CD14-positive monocyte (primary cell): ENCODE measurements around the gene GPR55. TPM values are rescaled to one million over a fixed set of nuclear protein-coding genes. Genes with fewer than 3 reads are reported as not detected.

ENCODE experiments used
- DNase-seq, 3 donors: peaks; one replicate each; pipeline ENCODE4 v3.0.0-alpha.2; 2011 to 2022
- H2AFZ ChIP-seq: 2 replicates; pipeline ENCODE4 v1.6.0; 2012; ENCODE audit warnings: mild to moderate bottlenecking, low read depth, low read length, inconsistent platforms; ENCODE audit not compliant: insufficient read depth, poor library complexity, severe bottlenecking
- H3K27ac ChIP-seq, 2 donors: 1 replicate in 1 of 2; 2 replicates in 1 of 2; pipeline ENCODE4 v1.5.1; 2012 to 2013; ENCODE audit warnings: low read length in 2 of 2, control low read depth in 1 of 2, inconsistent platforms in 1 of 2, low read depth in 1 of 2, mild to moderate bottlenecking in 1 of 2
- H3K27me3 ChIP-seq, 2 donors: one replicate each; pipeline versions ENCODE4 v1.6.0 to v1.6.1; 2011 to 2013; ENCODE audit warnings: low read length in 2 of 2; ENCODE audit not compliant: control insufficient read depth in 2 of 2, insufficient read depth in 2 of 2
- H3K36me3 ChIP-seq, 2 donors: replicated peaks in 1 of 2; 1 replicate in 1 of 2; 2 replicates in 1 of 2; pipeline versions ENCODE4 v1.5.1 to v1.6.1; 2012 to 2013; ENCODE audit warnings: low read length in 2 of 2, control low read depth in 1 of 2, inconsistent platforms in 1 of 2, mild to moderate bottlenecking in 1 of 2; ENCODE audit not compliant: insufficient read depth in 2 of 2, control insufficient read depth in 1 of 2
- H3K4me1 ChIP-seq, 2 donors: 1 replicate in 1 of 2; 2 replicates in 1 of 2; pipeline versions ENCODE4 v1.5.1 to v1.6.1; 2012 to 2013; ENCODE audit warnings: low read length in 2 of 2, control low read depth in 1 of 2, inconsistent platforms in 1 of 2, mild to moderate bottlenecking in 1 of 2, moderate library complexity in 1 of 2; ENCODE audit not compliant: insufficient read depth in 2 of 2, control insufficient read depth in 1 of 2
- H3K4me2 ChIP-seq: replicated peaks from 2 replicates; pipeline ENCODE3; 2012; ENCODE audit warnings: low read length, moderate library complexity, mild to moderate bottlenecking; ENCODE audit not compliant: poor library complexity, severe bottlenecking; ENCODE audit errors: extremely low read depth
- H3K4me3 ChIP-seq, 3 experiments: fragments of 200-600 bp in 1 of 3; sonication (generic) in 1 of 3; replicated peaks in 1 of 3; 1 replicate in 2 of 3; 2 replicates in 1 of 3; pipeline ENCODE4 v1.5.1; 2011 to 2013; ENCODE audit warnings: low read length in 3 of 3, mild to moderate bottlenecking in 3 of 3, control low read depth in 2 of 3, low read depth in 2 of 3, inconsistent platforms in 1 of 3, moderate library complexity in 1 of 3
- H3K79me2 ChIP-seq: 2 replicates; pipeline ENCODE4 v1.6.0; 2012; ENCODE audit warnings: mild to moderate bottlenecking, control low read depth, inconsistent platforms, low read length, moderate library complexity; ENCODE audit not compliant: insufficient read depth
- H3K9ac ChIP-seq: 2 replicates; pipeline ENCODE4 v1.6.0; 2017; ENCODE audit warnings: low read length, mild to moderate bottlenecking; ENCODE audit not compliant: insufficient read depth, poor library complexity, severe bottlenecking
- H3K9me3 ChIP-seq, 2 donors: replicated peaks in 1 of 2; 1 replicate in 1 of 2; 2 replicates in 1 of 2; pipeline versions ENCODE4 v1.5.1 to v1.6.1; 2012 to 2013; ENCODE audit warnings: low read length in 2 of 2, control low read depth in 1 of 2; ENCODE audit not compliant: control insufficient read depth in 1 of 2, insufficient read depth in 1 of 2
- H4K20me1 ChIP-seq: 2 replicates; pipeline ENCODE4 v1.6.0; 2012; ENCODE audit warnings: mild to moderate bottlenecking, low read length, control low read depth, moderate library complexity; ENCODE audit not compliant: insufficient read depth
- H3K27ac Mint-ChIP-seq, 7 donors: one replicate each; pipeline ENCODE4 v1.8.0; 2020; ENCODE audit warnings: mild to moderate bottlenecking in 7 of 7, mixed read lengths in 7 of 7, moderate library complexity in 6 of 7, inconsistent platforms in 2 of 7
- H3K27me3 Mint-ChIP-seq, 3 donors: one replicate each; pipeline ENCODE4 v1.8.0; 2021 to 2022; ENCODE audit warnings: low read depth in 3 of 3, mild to moderate bottlenecking in 3 of 3, mixed read lengths in 3 of 3, moderate library complexity in 3 of 3, inconsistent platforms in 1 of 3
- H3K36me3 Mint-ChIP-seq, 2 donors: one replicate each; pipeline ENCODE4 v1.8.0; 2020; ENCODE audit warnings: mixed read lengths in 2 of 2, inconsistent platforms in 1 of 2, mild to moderate bottlenecking in 1 of 2
- H3K4me1 Mint-ChIP-seq: one replicate; pipeline ENCODE4 v1.8.0; 2020; ENCODE audit warnings: mild to moderate bottlenecking, mixed read lengths
- H3K4me3 Mint-ChIP-seq, 2 donors: one replicate each; pipeline ENCODE4 v1.8.0; 2020; ENCODE audit warnings: mild to moderate bottlenecking in 2 of 2, mixed read lengths in 2 of 2, moderate library complexity in 1 of 2
- H3K9me3 Mint-ChIP-seq, 7 donors: one replicate each; pipeline ENCODE4 v1.8.0; 2020 to 2022; ENCODE audit warnings: mixed read lengths in 7 of 7, mild to moderate bottlenecking in 6 of 7, moderate library complexity in 6 of 7, inconsistent platforms in 2 of 7
- CTCF ChIP-seq: fragments of 200-600 bp; IDR thresholded peaks from one replicate; pipeline ENCODE4 v1.8.0; 2022; ENCODE audit warnings: antibody characterized with exemption, mild to moderate bottlenecking
- WGBS: methylation state at CpG from one replicate; pipeline ENCODE4 v1.1.5; 2013; ENCODE audit warnings: missing lambda C conversion rate; ENCODE audit not compliant: insufficient coverage; 5-methylcytosine and 5-hydroxymethylcytosine counted together
- intact Hi-C, 2 donors: fragments of 100-400 bp; cut with micrococcal nuclease; formaldehyde crosslinking; loops; one replicate each; pipeline versions ENCODE4 v1.15.0 to v1.15.1; 2023
- polyA plus RNA-seq, 3 donors: library from polyadenylated mRNA; depleted of rRNA in 1 of 3; unstranded in 2 of 3; stranded (reverse) in 1 of 3; fragments of 300-500 nt in 2 of 3; fragments of >200 nt in 1 of 3; fragmentation: Illumina TruSeq in 2 of 3; gene quantifications; 1 replicate in 2 of 3; 2 replicates in 1 of 3; pipeline ENCODE4 v1.2.3, GENCODE V29; 2012 to 2021

The GPR55 gene
- polyA plus RNA-seq, 3 donors, result 0.11 to 0.12 TPM; not detected in 1

GRCh38 chr2:230865307-230865765, 59.7 kb downstream of the GPR55 start:
- TF ChIP-seq CTCF, result no peak
- no peaks in the 10 kb centered on the region for H3K36me3 ChIP-seq
- H3K4me1 ChIP-seq, result peaks cover 37 to 44% of the 10 kb centered on the region in 2 donors
- peak overlapping the region; percentile 89 for H3K4me2 ChIP-seq
- peak overlapping the region; percentile 53 for H3K9ac ChIP-seq
- Mint-ChIP-seq H3K36me3 (peaks cover 3 to 4% of the 10 kb centered on the region in 2 donors), H3K9me3 (peaks cover 0 to 11% (median 0%) of the 10 kb centered on the region in 7 donors), H3K27ac (peak overlapping the region in 1 of 7 donors; percentile 75), H3K4me1 (peaks cover 49% of the 10 kb centered on the region), H3K27me3 (peaks cover 44 to 62% (median 49%) of the 10 kb centered on the region in 3 donors), H3K4me3 (peak overlapping the region; percentile 79 to 99)
- peaks cover 3 to 30% of the 10 kb centered on the region in 2 donors for H3K27me3 ChIP-seq
- no peak overlapping the region for H3K27ac ChIP-seq
- H3K4me3 ChIP-seq, result peak overlapping the region; percentile 25 to 78 (median 40)
- no peak for DNase-seq
- no peaks in the 10 kb centered on the region for H4K20me1 ChIP-seq
- no peaks in the 10 kb centered on the region for H3K9me3 ChIP-seq
- intact Hi-C loops, result no loop called here
- WGBS, result 0% methylated on average over 14 of the region's 24 CpGs
- no peaks in the 10 kb centered on the region for H3K79me2 ChIP-seq
- H2AFZ ChIP-seq, result peak overlapping the region; percentile 91

GRCh38 chr2:230864605-230865306, 60.3 kb downstream of the GPR55 start, which contains the start of gene ITM2C:
TSS of gene ITM2C (plus strand) at chr2:230864942. CDS start at chr2:230865026, 84 bp downstream.
- Mint-ChIP-seq H3K4me1 (peaks cover 43% of the 10 kb centered on the region), H3K9me3 (peaks cover 0 to 11% (median 0%) of the 10 kb centered on the region in 7 donors), H3K27ac (peak within 1 kb of the TSS in 3 of 7 donors; percentile 68 to 79 (median 75)), H3K36me3 (peaks cover 3 to 4% of the 10 kb centered on the region in 2 donors), H3K27me3 (peaks cover 44 to 58% (median 50%) of the 10 kb centered on the region in 3 donors), H3K4me3 (peak within 1 kb of the TSS; percentile 82 to 99)
- Histone ChIP-seq H3K27me3 (peaks cover 3 to 30% of the 10 kb centered on the region in 2 donors), H4K20me1 (no peaks in the 10 kb centered on the region), H3K79me2 (no peaks in the 10 kb centered on the region), H3K36me3 (no peaks in the 10 kb centered on the region), H3K4me1 (peaks cover 31 to 38% of the 10 kb centered on the region in 2 donors), H3K4me2 (peak within 1 kb of the TSS; percentile 89), H3K9me3 (no peaks in the 10 kb centered on the region), H3K4me3 (peak within 1 kb of the TSS; percentile 25 to 78 (median 40)), H2AFZ (peak within 1 kb of the TSS; percentile 91), H3K27ac (no peak within 1 kb of the TSS), H3K9ac (peak within 1 kb of the TSS; percentile 53)
- TF ChIP-seq CTCF, result peak; percentile 54
- intact Hi-C loops, result no loop called here
- under 1% methylated on average over 60 of the region's 76 CpGs for WGBS
- peak; percentile 23 to 64 (median 45) for DNase-seq
